Fibroblast of villous mesenchyme (primary cell): ENCODE results near the gene MAP3K10. TPM values are rescaled to one million over a fixed set of nuclear protein-coding genes. Genes with fewer than 3 reads are reported as not detected.

Experiments
- DNase-seq: peaks from one replicate; pipeline ENCODE4 v3.0.0-alpha.2; 2010; ENCODE audit warnings: low read depth
- H3K4me3 ChIP-seq: 2 replicates; pipeline ENCODE4 v1.5.1; 2011; ENCODE audit warnings: low read depth, mild to moderate bottlenecking, low read length
- CTCF ChIP-seq: IDR thresholded peaks from 2 replicates; pipeline ENCODE4 v1.5.1; 2012; ENCODE audit warnings: low read depth, mild to moderate bottlenecking, low read length; ENCODE audit not compliant: insufficient read depth
- total RNA-seq: library from RNA; depleted of rRNA; stranded (reverse); fragments of >200 nt; gene quantifications from 2 replicates; pipeline ENCODE4 v1.2.3, GENCODE V29; 2012

The MAP3K10 gene
- total RNA-seq, 1 donor, result 8.6 TPM

- H3K4me3 ChIP-seq, result no peak overlapping the region
- no peak for DNase-seq
- no peak for TF ChIP-seq CTCF
These were observed 58.6 kb downstream of the MAP3K10 start for GRCh38 chr19:40249781-40250180.

GRCh38 chr19:40251244-40251643 is 60.0 kb downstream of the MAP3K10 start:
- H3K4me3 ChIP-seq, result no peak overlapping the region
- TF ChIP-seq CTCF, result no peak
- no peak for DNase-seq

GRCh38 chr19:40251991-40252390 is 60.8 kb downstream of the MAP3K10 start:
- DNase-seq, result no peak
- no peak overlapping the region for H3K4me3 ChIP-seq
- TF ChIP-seq CTCF, result no peak

- H3K4me3 ChIP-seq, result no peak overlapping the region
- no peak for TF ChIP-seq CTCF
- no peak for DNase-seq
These were observed 61.2 kb downstream of the MAP3K10 start for GRCh38 chr19:40252395-40252794.

- H3K4me3 ChIP-seq, result no peak overlapping the region
- TF ChIP-seq CTCF, result no peak
- no peak for DNase-seq
These were observed 62.4 kb downstream of the MAP3K10 start for GRCh38 chr19:40253611-40254092.

- DNase-seq, result no peak
- no peak overlapping the region for H3K4me3 ChIP-seq
- no peak for TF ChIP-seq CTCF
These were observed 63.6 kb downstream of the MAP3K10 start for GRCh38 chr19:40254714-40255418.
